Keratinocyte (primary cell): ENCODE results near the gene PHETA1. TPM values are rescaled to one million over a fixed set of nuclear protein-coding genes. Genes with fewer than 3 reads are reported as not detected.

Experiments
- DNase-seq: peaks from one replicate; pipeline ENCODE4 v3.0.0-alpha.2; 2011; ENCODE audit warnings: low read depth, missing footprints, low spot score
- FAIRE-seq: peaks from 2 replicates; lab custom pipeline; 2011; peaks lifted over from hg19 to GRCh38; lab: Jason Lieb, UNC
- H2AFZ ChIP-seq: 2 replicates; pipeline ENCODE4 v1.6.0; 2012; ENCODE audit warnings: low read length, control low read depth, inconsistent platforms; ENCODE audit not compliant: control insufficient read depth
- H3K27ac ChIP-seq: 2 replicates; pipeline ENCODE4 v1.5.1; 2011; ENCODE audit warnings: low read length; ENCODE audit not compliant: control insufficient read depth, insufficient read depth
- H3K27me3 ChIP-seq: 3 replicates; pipeline ENCODE4 v1.6.0; 2011; ENCODE audit warnings: low read length; ENCODE audit not compliant: control insufficient read depth, insufficient read depth; ENCODE audit errors: extremely low read depth
- H3K36me3 ChIP-seq, 2 experiments: 2 replicates in 1 of 2; 3 replicates in 1 of 2; pipeline ENCODE4 v1.5.1; 2011; ENCODE audit warnings: low read length in 2 of 2, mild to moderate bottlenecking in 1 of 2; ENCODE audit not compliant: control insufficient read depth in 2 of 2, insufficient read depth in 2 of 2; ENCODE audit errors: extremely low read depth in 1 of 2
- H3K4me1 ChIP-seq: 3 replicates; pipeline ENCODE4 v1.5.1; 2011; ENCODE audit warnings: low read length; ENCODE audit not compliant: control insufficient read depth, insufficient read depth; ENCODE audit errors: extremely low read depth
- H3K4me2 ChIP-seq: 3 replicates; pipeline ENCODE4 v1.6.0; 2011; ENCODE audit warnings: low read depth, low read length; ENCODE audit not compliant: control insufficient read depth, insufficient read depth; ENCODE audit errors: extremely low read depth
- H3K4me3 ChIP-seq, 3 experiments: fragments of 200-600 bp in 1 of 3; sonication (generic) in 1 of 3; 2 replicates in 2 of 3; 3 replicates in 1 of 3; pipeline ENCODE4 v1.5.1; 2011 to 2016; ENCODE audit warnings: low read length in 3 of 3, mild to moderate bottlenecking in 3 of 3, control low read depth in 2 of 3, inconsistent platforms in 1 of 3, low read depth in 1 of 3, mixed read lengths in 1 of 3, mixed run types in 1 of 3, moderate library complexity in 1 of 3; ENCODE audit not compliant: control insufficient read depth in 2 of 3, insufficient read depth in 2 of 3; ENCODE audit errors: extremely low read depth in 1 of 3
- H3K79me2 ChIP-seq: 2 replicates; pipeline ENCODE4 v1.6.0; 2012; ENCODE audit warnings: low read length; ENCODE audit not compliant: control insufficient read depth, insufficient read depth
- H3K9ac ChIP-seq: 3 replicates; pipeline ENCODE4 v1.6.0; 2011; ENCODE audit warnings: low read length; ENCODE audit not compliant: control insufficient read depth, insufficient read depth; ENCODE audit errors: extremely low read depth
- H3K9me1 ChIP-seq: 3 replicates; pipeline ENCODE4 v1.6.0; 2011; ENCODE audit warnings: low read length; ENCODE audit not compliant: control insufficient read depth, insufficient read depth; ENCODE audit errors: extremely low read depth
- H3K9me3 ChIP-seq: 2 replicates; pipeline ENCODE4 v1.5.1; 2012; ENCODE audit warnings: low read depth, low read length; ENCODE audit not compliant: control insufficient read depth
- H4K20me1 ChIP-seq: 3 replicates; pipeline ENCODE4 v1.6.0; 2011; ENCODE audit warnings: low read length; ENCODE audit not compliant: control insufficient read depth, insufficient read depth; ENCODE audit errors: extremely low read depth
- EZH2 ChIP-seq: IDR thresholded peaks from one replicate; pipeline ENCODE4 v1.6.1; 2012; ENCODE audit warnings: inconsistent platforms, mild to moderate bottlenecking, low read length, moderate library complexity
- dilution Hi-C: fragments of 300-500 bp; cut with MboI; formaldehyde crosslinking; loops from one replicate; pipeline ENCODE4 v1.7.0; 2020; ENCODE audit warnings: low sequenced_read_pairs; ENCODE audit not compliant: extremely low pct_ligation_motif_present
- polyA plus RNA-seq, 5 experiments: library from polyadenylated mRNA; depleted of rRNA in 3 of 5; stranded (reverse) in 3 of 5; stranded (forward) in 1 of 5; unstranded in 1 of 5; fragments of >200 nt; gene quantifications; 1 replicate in 1 of 5; 2 replicates in 3 of 5; 3 replicates in 1 of 5; pipeline versions ENCODE4 v1.2.1 to v1.2.3, GENCODE V29; 2011 to 2012; ENCODE audit warnings: missing spikeins in 2 of 5, low read depth in 1 of 5, low replicate concordance in 1 of 5
- TF ChIP-seq, protein P1 (sequence below), 3 experiments: IDR thresholded peaks in 1 of 3; conservative IDR thresholded peaks in 1 of 3; optimal IDR thresholded peaks in 1 of 3; 2 replicates in 2 of 3; 3 replicates in 1 of 3; pipeline versions ENCODE3 to v1.5.1; 2011; ENCODE audit warnings: low read length in 3 of 3, mild to moderate bottlenecking in 3 of 3, moderate library complexity in 2 of 3, control low read depth in 1 of 3, inconsistent platforms in 1 of 3; ENCODE audit not compliant: insufficient read depth in 2 of 3; ENCODE audit errors: extremely low read depth in 1 of 3

PHETA1 gene
- polyA plus RNA-seq, 1 donor (not counting 4 experiments of a cell fraction or from before 2014, with no cell fraction given) = 1.7 TPM

DNA sequence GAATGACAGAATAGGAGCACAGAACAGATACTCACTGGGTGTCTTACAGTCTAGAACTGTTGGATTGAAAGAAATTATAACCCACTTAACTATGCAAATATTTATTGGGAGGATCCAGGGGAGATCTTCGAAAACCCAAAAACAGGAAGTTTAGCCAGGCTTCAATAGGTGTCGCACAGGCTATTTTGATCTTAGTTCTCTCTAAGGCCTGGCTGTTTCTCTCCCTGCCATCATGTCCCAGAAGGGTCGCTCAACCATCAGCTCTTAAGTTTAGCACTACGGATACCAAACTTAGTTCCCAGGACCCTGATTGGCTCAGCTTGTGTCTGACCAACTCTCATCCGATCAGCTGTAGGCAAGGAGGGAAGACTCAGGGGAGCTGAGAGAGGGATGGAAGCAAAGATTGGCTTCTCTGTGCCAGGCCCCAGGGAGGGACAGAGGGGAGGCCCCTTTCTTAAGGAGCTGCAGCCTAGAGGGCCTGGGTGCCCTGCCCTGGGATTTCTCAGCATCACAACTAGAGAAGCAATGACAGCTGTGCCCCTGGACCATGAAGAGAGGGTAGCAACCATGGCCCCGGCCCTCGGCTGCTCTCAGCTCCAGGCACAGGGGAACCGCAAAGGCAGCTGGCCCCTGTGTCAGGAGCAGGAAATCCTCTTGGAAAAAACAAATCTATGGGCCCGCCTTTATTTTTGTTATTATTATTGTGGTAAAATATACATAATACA lies 13.5 kb downstream of the PHETA1 start:
- H3K9me1 ChIP-seq = no peaks in the 10 kb centered on the region
- no peak for DNase-seq
- no peaks in the 10 kb centered on the region for H3K27me3 ChIP-seq
- H2AFZ ChIP-seq = no peak overlapping the region
- no peak overlapping the region for H3K9ac ChIP-seq
- TF ChIP-seq EZH2 = no peak
- TF ChIP-seq, protein P1, sequence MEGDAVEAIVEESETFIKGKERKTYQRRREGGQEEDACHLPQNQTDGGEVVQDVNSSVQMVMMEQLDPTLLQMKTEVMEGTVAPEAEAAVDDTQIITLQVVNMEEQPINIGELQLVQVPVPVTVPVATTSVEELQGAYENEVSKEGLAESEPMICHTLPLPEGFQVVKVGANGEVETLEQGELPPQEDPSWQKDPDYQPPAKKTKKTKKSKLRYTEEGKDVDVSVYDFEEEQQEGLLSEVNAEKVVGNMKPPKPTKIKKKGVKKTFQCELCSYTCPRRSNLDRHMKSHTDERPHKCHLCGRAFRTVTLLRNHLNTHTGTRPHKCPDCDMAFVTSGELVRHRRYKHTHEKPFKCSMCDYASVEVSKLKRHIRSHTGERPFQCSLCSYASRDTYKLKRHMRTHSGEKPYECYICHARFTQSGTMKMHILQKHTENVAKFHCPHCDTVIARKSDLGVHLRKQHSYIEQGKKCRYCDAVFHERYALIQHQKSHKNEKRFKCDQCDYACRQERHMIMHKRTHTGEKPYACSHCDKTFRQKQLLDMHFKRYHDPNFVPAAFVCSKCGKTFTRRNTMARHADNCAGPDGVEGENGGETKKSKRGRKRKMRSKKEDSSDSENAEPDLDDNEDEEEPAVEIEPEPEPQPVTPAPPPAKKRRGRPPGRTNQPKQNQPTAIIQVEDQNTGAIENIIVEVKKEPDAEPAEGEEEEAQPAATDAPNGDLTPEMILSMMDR (optimal IDR thresholded peaks at IDR 0.05 in 1 of 3, IDR thresholded peaks at IDR 0.05 in 1 of 3, conservative IDR thresholded peaks at IDR 0.05 in 1 of 3; ENCODE audit: extremely low read depth in 1 of 3, insufficient read depth in 2 of 3, low read length in 3 of 3) = no peak
- no peaks in the 10 kb centered on the region for H3K4me1 ChIP-seq
- H3K9me3 ChIP-seq = no peaks in the 10 kb centered on the region
- no peak overlapping the region for H3K27ac ChIP-seq
- no peaks in the 10 kb centered on the region for H3K79me2 ChIP-seq
- no peak overlapping the region for H3K4me2 ChIP-seq
- no peak for FAIRE-seq
- no peaks in the 10 kb centered on the region for H3K36me3 ChIP-seq
- no peaks in the 10 kb centered on the region for H4K20me1 ChIP-seq
- dilution Hi-C loops = no loop called here
- H3K4me3 ChIP-seq = no peak overlapping the region

DNA sequence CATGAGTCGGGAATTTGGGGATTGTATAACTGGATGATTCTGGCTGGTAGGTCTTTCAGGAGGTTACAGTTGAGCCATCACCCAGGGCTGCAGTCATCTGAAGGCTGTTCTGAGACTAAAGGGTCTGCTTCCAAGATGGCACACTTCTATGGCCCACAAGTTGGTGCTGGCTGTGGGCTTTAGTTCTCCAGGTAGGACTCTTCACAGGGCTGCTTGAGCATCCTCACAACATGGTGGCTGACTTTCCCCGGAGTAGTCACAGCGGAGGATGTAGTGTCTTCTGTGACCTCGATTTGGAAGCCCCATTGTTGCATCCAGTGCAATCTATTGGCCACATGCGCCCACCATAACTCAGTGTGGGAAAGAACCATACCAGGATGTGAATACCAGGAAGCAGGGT lies 14.4 kb downstream of the PHETA1 start:
- TF ChIP-seq, protein P1 (optimal IDR thresholded peaks at IDR 0.05 in 1 of 3, IDR thresholded peaks at IDR 0.05 in 1 of 3, conservative IDR thresholded peaks at IDR 0.05 in 1 of 3; ENCODE audit: extremely low read depth in 1 of 3, insufficient read depth in 2 of 3, low read length in 3 of 3) = no peak
- no peak for TF ChIP-seq EZH2
- Histone ChIP-seq H3K9me1 (no peaks in the 10 kb centered on the region), H3K4me2 (no peak overlapping the region), H3K4me3 (no peak overlapping the region), H3K4me1 (no peaks in the 10 kb centered on the region), H3K79me2 (no peaks in the 10 kb centered on the region), H3K9ac (no peak overlapping the region), H3K27ac (no peak overlapping the region), H3K9me3 (no peaks in the 10 kb centered on the region), H3K36me3 (no peaks in the 10 kb centered on the region), H2AFZ (no peak overlapping the region), H4K20me1 (no peaks in the 10 kb centered on the region), H3K27me3 (no peaks in the 10 kb centered on the region)
- dilution Hi-C loops = no loop called here
- no peak for FAIRE-seq
- no peak for DNase-seq
